H9 (cell line): ENCODE results near the gene ANO10. TPM values are rescaled to one million over a fixed set of nuclear protein-coding genes. Genes with fewer than 3 reads are reported as not detected.

Experiments used
- DNase-seq: peaks from one replicate; pipeline ENCODE4 v3.0.0-alpha.2; 2017
- H2AFZ ChIP-seq: one replicate; pipeline ENCODE4 v1.6.1; 2013; ENCODE audit warnings: mild to moderate bottlenecking, low read length, control low read depth, moderate library complexity
- H2AK5ac ChIP-seq: 2 replicates; pipeline ENCODE4 v1.6.1; 2013; ENCODE audit warnings: low read length, control low read depth, mixed read lengths; ENCODE audit not compliant: insufficient read length
- H2BK120ac ChIP-seq: one replicate; pipeline ENCODE4 v1.6.1; 2013; ENCODE audit warnings: low read depth, mild to moderate bottlenecking, low read length, control low read depth, inconsistent platforms; ENCODE audit not compliant: poor library complexity, severe bottlenecking
- H2BK12ac ChIP-seq: 2 replicates; pipeline ENCODE4 v1.6.1; 2013; ENCODE audit warnings: low read length, control low read depth, mixed read lengths, low read depth; ENCODE audit not compliant: insufficient read length
- H2BK15ac ChIP-seq: 2 replicates; pipeline ENCODE4 v1.6.1; 2013; ENCODE audit warnings: low read depth, low read length, control low read depth
- H2BK20ac ChIP-seq: one replicate; pipeline ENCODE4 v1.6.1; 2013; ENCODE audit warnings: low read depth, mild to moderate bottlenecking, low read length, control low read depth, inconsistent platforms; ENCODE audit not compliant: poor library complexity, severe bottlenecking
- H2BK5ac ChIP-seq: 2 replicates; pipeline ENCODE4 v1.6.1; 2013; ENCODE audit warnings: low read length, control low read depth, mixed read lengths; ENCODE audit not compliant: insufficient read length
- H3K14ac ChIP-seq: 2 replicates; pipeline ENCODE4 v1.6.1; 2013; ENCODE audit warnings: low read length, control low read depth; ENCODE audit not compliant: insufficient read depth
- H3K18ac ChIP-seq: 2 replicates; pipeline ENCODE4 v1.6.1; 2013; ENCODE audit warnings: low read depth, mild to moderate bottlenecking, mixed read lengths, low read length, control low read depth; ENCODE audit not compliant: insufficient read length
- H3K23ac ChIP-seq: 2 replicates; pipeline ENCODE4 v1.6.1; 2013; ENCODE audit warnings: low read length, control low read depth, mixed read lengths, low read depth; ENCODE audit not compliant: insufficient read length
- H3K23me2 ChIP-seq: 2 replicates; pipeline ENCODE4 v1.6.1; 2013; ENCODE audit warnings: low read depth, mild to moderate bottlenecking, mixed read lengths, low read length, control low read depth; ENCODE audit not compliant: insufficient read length, poor library complexity, severe bottlenecking
- H3K27ac ChIP-seq: 2 replicates; pipeline ENCODE4 v1.5.1; 2013; ENCODE audit warnings: low read length, control low read depth, mixed read lengths, low read depth; ENCODE audit not compliant: insufficient read length
- H3K27me3 ChIP-seq: 2 replicates; pipeline ENCODE4 v1.6.1; 2013; ENCODE audit warnings: low read length, control low read depth, inconsistent platforms; ENCODE audit not compliant: insufficient read depth
- H3K4ac ChIP-seq: 2 replicates; pipeline ENCODE4 v1.6.1; 2013; ENCODE audit warnings: low read depth, mild to moderate bottlenecking, control low read depth, inconsistent platforms, low read length, moderate library complexity
- H3K4me1 ChIP-seq: 2 replicates; pipeline ENCODE4 v1.6.1; 2013; ENCODE audit warnings: low read length, control low read depth, inconsistent platforms; ENCODE audit not compliant: insufficient read depth
- H3K4me2 ChIP-seq: 2 replicates; pipeline ENCODE4 v1.6.1; 2013; ENCODE audit warnings: low read length, control low read depth, mixed read lengths; ENCODE audit not compliant: insufficient read length, insufficient read depth
- H3K56ac ChIP-seq: 2 replicates; pipeline ENCODE4 v1.6.1; 2013; ENCODE audit warnings: low read depth, mild to moderate bottlenecking, mixed read lengths, low read length, control low read depth; ENCODE audit not compliant: insufficient read length
- H3K79me1 ChIP-seq: 2 replicates; pipeline ENCODE4 v1.6.1; 2013; ENCODE audit warnings: low read depth, mild to moderate bottlenecking, moderate library complexity, low read length, control low read depth, inconsistent platforms; ENCODE audit not compliant: insufficient read depth, poor library complexity, severe bottlenecking
- H3K79me2 ChIP-seq: 2 replicates; pipeline ENCODE4 v1.6.1; 2013; ENCODE audit warnings: low read length, control low read depth, inconsistent platforms; ENCODE audit not compliant: insufficient read depth
- H3K9ac ChIP-seq: 2 replicates; pipeline ENCODE4 v1.6.1; 2013; ENCODE audit warnings: low read length, control low read depth, mixed read lengths; ENCODE audit not compliant: insufficient read length; ENCODE audit errors: extremely low read depth
- H3K9me3 ChIP-seq: one replicate; pipeline ENCODE4 v1.6.1; 2013; ENCODE audit warnings: low read depth, low read length, inconsistent platforms; ENCODE audit not compliant: control insufficient read depth
- H3T11ph ChIP-seq: one replicate; pipeline ENCODE4 v1.6.1; 2013; ENCODE audit warnings: mild to moderate bottlenecking, low read length, control low read depth, inconsistent platforms
- H4K20me1 ChIP-seq: one replicate; pipeline ENCODE4 v1.6.1; 2013; ENCODE audit not compliant: control insufficient read depth, insufficient read length, insufficient read depth
- H4K5ac ChIP-seq: 2 replicates; pipeline ENCODE4 v1.6.1; 2013; ENCODE audit warnings: low read depth, mild to moderate bottlenecking, mixed read lengths, low read length, control low read depth; ENCODE audit not compliant: insufficient read length
- H4K8ac ChIP-seq: replicated peaks from 2 replicates; pipeline ENCODE4 v1.6.1; 2013; ENCODE audit warnings: low read length, control low read depth, mixed read lengths, low read depth; ENCODE audit not compliant: insufficient read length
- H4K91ac ChIP-seq: 2 replicates; pipeline ENCODE4 v1.6.1; 2013; ENCODE audit warnings: low read depth, mild to moderate bottlenecking, moderate library complexity, mixed read lengths, low read length, control low read depth; ENCODE audit not compliant: insufficient read length
- H3K27ac Mint-ChIP-seq, 3 experiments: 2 replicates in 2 of 3; 3 replicates in 1 of 3; pipeline ENCODE4 v1.8.0; 2020 to 2021; ENCODE audit warnings: mixed read lengths in 3 of 3, mild to moderate bottlenecking in 1 of 3, moderate library complexity in 1 of 3
- H3K27me3 Mint-ChIP-seq: 2 replicates; pipeline ENCODE4 v1.8.0; 2021; ENCODE audit warnings: low read depth, mild to moderate bottlenecking, moderate library complexity, mixed read lengths
- H3K36me3 Mint-ChIP-seq, 3 experiments: 2 replicates in 2 of 3; 3 replicates in 1 of 3; pipeline ENCODE4 v1.8.0; 2020 to 2021; ENCODE audit warnings: low read depth in 3 of 3, mixed read lengths in 3 of 3; ENCODE audit not compliant: insufficient read depth in 1 of 3
- H3K4me1 Mint-ChIP-seq, 2 experiments: 2 replicates each; pipeline ENCODE4 v1.8.0; 2020; ENCODE audit warnings: mixed read lengths in 2 of 2
- H3K4me3 Mint-ChIP-seq, 2 experiments: 2 replicates in 1 of 2; 3 replicates in 1 of 2; pipeline ENCODE4 v1.8.0; 2020 to 2021; ENCODE audit warnings: mild to moderate bottlenecking in 2 of 2, mixed read lengths in 2 of 2, moderate library complexity in 1 of 2
- H3K9me3 Mint-ChIP-seq, 2 experiments: 2 replicates in 1 of 2; 3 replicates in 1 of 2; pipeline ENCODE4 v1.8.0; 2020; ENCODE audit warnings: mild to moderate bottlenecking in 2 of 2, mixed read lengths in 2 of 2, moderate library complexity in 1 of 2
- CTCF ChIP-seq: fragments of 200-600 bp; sonication (generic); conservative IDR thresholded peaks from 3 replicates; pipeline ENCODE4 v1.8.0; 2021; ENCODE audit warnings: antibody characterized with exemption, mild to moderate bottlenecking
- WGBS: extraction: QIAGEN DNeasy Blood & Tissue Kit; methylation state at CpG from one replicate; pipeline ENCODE4 v1.1.7; 2013; ENCODE audit warnings: missing lambda C conversion rate, low lambda C conversion rate, mixed read lengths; ENCODE audit not compliant: insufficient read length; ENCODE audit errors: extremely low coverage; 5-methylcytosine and 5-hydroxymethylcytosine counted together
- total RNA-seq: library from RNA; stranded (reverse); gene quantifications from 2 replicates; pipeline ENCODE4 v1.2.1, GENCODE V29; 2021

ANO10 gene
- total RNA-seq, 1 experiment from 2014 or later = 38.7 TPM

- H3K23me2 ChIP-seq = no peaks in the 10 kb centered on the region
- no peak for TF ChIP-seq CTCF
- peaks cover 5% of the 10 kb centered on the region for H3K9me3 ChIP-seq
- no peak overlapping the region for H2BK20ac ChIP-seq
- H2AK5ac ChIP-seq = no peak overlapping the region
- no peaks in the 10 kb centered on the region for H3K27me3 ChIP-seq
- H2BK120ac ChIP-seq = no peak overlapping the region
- no peak overlapping the region for H3T11ph ChIP-seq
- no peak overlapping the region for H2BK12ac ChIP-seq
- H4K20me1 ChIP-seq = no peaks in the 10 kb centered on the region
- no peak overlapping the region for H3K56ac ChIP-seq
- no peak overlapping the region for H4K8ac ChIP-seq
- no peak overlapping the region for H4K5ac ChIP-seq
- H3K23ac ChIP-seq = no peak overlapping the region
- H3K4me3 Mint-ChIP-seq = no peak overlapping the region
- H3K27ac Mint-ChIP-seq = no peak overlapping the region
- no peaks in the 10 kb centered on the region for H3K79me1 ChIP-seq
- no peak overlapping the region for H2BK15ac ChIP-seq
- peaks cover 17 to 39% (median 28%) of the 10 kb centered on the region in 3 experiments for H3K36me3 Mint-ChIP-seq
- 0 out of 2 replicates have a peak, but pooled peaks cover 3% of the 10 kb centered on the region for H3K79me2 ChIP-seq
- no peak overlapping the region for H3K4me2 ChIP-seq
- no peaks in the 10 kb centered on the region for H3K27me3 Mint-ChIP-seq
- no peak overlapping the region for H2AFZ ChIP-seq
- peaks cover 0 to 2% of the 10 kb centered on the region in 2 experiments; a peak in 2 of 4 replicates for H3K4me1 Mint-ChIP-seq
- H3K27ac ChIP-seq = no peak overlapping the region
- H3K4me1 ChIP-seq = no peaks in the 10 kb centered on the region
- H3K9ac ChIP-seq = no peak overlapping the region
- WGBS = no CpG with 5 or more reads among the region's 9 CpGs
- H2BK5ac ChIP-seq = no peak overlapping the region
- H3K4ac ChIP-seq = no peak overlapping the region
- H3K9me3 Mint-ChIP-seq = peaks cover 11 to 15% of the 10 kb centered on the region in 2 experiments
- H3K18ac ChIP-seq = no peak overlapping the region
- no peak overlapping the region for H4K91ac ChIP-seq
- no peak for DNase-seq
- H3K14ac ChIP-seq = no peak overlapping the region
Observed at GRCh38 chr3:43515970-43516635, 105.7 kb downstream of the ANO10 start.
